ENCODE measurements around the gene DGUOK.

Gene DGUOK

DNA sequence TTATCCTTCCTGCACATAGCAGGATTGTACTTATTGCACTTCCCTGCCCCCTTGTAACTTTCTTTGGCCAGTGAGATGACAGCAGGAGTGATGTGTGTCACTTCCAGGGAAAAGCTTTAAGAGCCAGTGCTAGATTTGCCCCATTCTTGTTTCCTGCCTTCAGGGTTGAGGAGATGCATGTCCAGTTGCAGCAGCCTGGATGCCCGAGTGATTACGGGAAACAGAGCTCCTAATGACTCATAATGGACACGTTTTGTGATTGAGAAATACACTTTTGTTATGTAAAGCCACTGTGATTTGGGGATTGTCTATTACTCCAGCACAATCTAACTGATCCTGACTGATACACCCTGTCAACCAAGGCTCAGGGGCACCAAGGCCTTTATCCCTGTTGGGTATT is 53.0 kb downstream of the DGUOK start:
- peak; percentile 83 for DNase-seq (ENCODE audit: low read depth)

DNA sequence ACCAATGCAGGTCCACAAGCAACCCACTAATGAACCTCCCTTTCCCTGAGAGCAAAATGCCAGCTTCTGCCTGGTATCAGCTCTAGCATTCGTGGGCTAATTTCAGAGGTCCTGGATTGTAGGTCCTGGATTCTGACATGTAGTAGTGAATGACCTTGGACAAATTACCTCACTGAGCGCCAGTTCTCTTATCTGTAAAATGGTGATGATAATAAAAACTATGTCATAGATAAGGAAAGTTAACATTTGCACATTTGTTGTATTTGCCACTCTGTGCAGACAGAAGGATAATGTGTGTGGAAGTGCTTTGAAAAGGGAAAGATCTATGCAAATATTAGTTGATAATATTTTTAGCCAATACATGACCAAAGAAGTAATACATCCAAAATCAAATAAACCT is 53.9 kb downstream of the DGUOK start:
- DNase-seq (ENCODE audit: low read depth), result no peak

DNA sequence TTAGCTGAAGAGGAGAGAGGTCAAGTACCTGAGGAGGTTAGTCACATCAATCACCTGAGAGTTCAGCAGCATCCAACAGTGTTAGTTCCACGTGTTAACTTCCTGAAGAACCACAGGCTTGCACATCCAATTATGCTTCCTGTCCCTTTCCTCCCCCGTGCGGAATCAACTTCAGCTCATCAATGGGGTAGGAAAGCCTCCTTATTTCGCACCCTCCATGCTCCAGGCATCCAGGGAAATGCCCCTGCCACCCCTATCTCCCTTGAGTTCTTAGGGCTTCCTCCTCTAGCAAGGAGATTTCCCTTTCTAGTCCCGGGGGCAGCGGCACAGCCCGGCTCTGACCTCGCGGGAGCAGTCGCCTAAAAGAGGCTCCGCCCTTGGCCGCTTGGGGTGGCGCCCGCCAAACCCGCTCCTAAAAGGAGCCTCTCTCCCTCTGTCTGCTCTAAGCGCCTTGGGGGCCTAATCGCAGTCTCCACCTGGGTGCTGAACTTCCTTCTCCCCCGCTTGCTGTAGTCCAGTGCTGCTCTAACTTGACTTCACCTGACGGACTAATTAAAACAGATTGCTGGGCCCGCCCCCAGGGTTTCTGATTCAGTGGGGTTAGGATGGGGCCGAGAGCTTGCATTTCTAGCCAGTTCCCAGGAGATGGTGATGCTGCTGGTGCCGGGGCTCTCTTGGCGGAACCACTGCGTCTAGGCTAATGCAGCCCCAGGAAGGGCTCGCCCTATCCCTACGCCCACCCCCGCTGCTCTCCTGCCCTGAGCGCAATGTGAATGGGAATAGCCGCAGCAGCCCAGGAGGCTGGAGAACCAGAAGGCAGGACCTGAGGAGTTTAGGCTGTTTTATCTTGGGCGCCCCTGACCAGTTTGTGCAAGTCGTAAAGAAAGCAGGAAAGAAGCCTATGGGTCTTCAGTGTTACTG is 54.7 kb downstream of the DGUOK start:
- no peak for DNase-seq (ENCODE audit: low read depth)

DNA sequence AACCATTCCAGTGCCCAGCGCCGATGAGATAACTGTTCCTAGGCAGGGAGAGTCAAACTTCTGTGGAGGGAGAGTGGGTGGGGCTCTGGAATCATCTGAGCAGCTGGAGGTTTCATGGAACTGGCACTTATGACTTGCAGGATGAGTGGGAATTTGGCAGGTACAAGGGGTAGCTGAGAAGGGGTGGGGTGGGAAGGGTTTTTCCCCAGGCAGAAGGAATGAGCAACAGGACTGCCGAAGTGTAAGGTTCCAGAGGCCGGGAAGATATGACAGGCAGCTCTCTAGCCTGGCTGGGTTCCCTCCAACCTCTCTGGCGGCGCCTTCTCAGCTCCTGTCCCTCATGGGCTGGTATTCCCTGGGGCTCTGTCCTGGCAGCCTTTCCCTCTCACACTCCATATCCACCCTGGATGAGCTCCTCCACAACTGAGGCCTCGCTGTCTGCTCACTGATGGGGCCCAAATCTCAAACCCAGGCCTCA is 55.5 kb downstream of the DGUOK start:
- no peak for DNase-seq (ENCODE audit: low read depth)

DNA sequence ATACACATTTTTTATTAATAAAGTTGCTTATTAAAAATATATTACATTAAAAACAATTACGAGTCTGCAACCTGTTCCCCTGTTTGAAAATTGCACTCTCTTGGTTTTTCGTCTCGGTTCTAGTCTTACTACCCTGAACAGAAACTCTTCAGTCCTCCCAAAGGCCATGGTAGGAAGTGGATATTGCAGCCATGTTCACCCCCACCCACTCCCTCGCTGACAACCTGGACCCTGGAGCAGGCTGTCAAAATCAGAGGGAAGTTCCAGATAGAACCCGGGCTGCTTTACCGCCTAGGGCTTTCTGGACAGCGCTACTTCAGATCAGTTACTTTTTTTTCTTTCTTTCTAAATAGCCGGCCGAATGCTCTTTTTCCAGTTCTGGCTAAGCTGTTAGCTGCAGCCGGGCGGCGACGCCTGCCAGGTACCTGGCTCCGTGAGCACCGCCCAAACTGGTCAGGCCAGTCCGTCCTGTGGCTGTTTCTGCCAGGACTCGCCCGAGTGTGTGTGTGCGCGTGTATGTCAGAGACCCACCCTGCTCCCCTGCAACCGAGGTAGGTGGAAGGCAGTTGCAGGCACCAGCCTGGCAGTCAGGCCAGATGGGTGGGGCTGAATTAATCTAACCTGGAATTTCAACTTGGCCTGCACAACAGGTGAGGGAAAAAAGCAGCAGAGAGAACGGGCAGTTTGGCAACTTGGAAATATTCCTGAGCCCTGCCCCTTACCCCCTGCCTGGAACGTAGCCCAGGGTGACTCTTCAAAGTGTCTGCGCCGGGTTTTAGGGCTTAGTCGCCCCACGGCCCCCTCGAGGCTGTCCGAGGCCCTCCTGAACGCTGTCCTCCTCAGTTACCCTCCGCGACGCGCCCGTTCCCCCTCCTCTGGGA is 56.9 kb downstream of the DGUOK start:
- no peak for DNase-seq (ENCODE audit: low read depth)

DNA sequence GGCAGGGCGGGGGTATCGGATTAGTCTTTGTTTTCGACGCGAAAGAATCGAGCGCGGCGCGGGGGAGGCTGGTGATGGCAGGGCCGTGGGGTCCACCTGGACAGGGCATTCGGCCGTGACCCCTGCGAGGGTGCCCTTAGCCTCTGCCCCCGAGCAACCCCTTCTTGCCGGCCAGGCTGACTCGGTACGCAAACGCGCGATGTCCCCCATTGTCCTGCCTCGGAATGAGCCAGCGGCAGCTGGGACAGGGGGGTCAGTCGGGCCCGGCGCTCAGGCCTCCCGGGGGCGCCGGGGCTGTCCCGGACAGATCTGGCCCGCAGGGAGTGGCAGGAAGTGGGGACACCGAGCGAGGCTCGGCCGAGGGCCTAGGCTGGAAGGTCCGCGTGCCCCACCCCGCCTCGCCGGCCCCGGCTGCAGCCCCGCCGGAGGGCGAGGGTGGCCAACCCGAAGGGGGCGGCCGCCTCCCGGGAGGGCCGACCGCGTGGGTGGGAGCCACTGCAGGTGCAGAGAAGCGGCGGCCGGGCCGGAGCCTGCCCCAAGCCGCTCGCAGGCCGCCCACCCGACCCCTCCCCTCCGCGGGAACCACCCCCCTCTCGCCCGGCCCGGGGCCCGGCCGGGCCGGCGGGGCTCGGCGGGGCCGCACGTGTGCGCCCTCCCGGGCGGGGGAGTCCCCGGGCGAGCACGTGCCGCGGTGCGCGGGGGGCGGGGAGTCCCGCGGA is 57.7 kb downstream of the DGUOK start, which contains the start of gene TET3:
TSS of gene TET3 (plus strand) at position 708 of the 719 bp plus-strand sequence. CDS start 1,494 bp downstream, outside the sequence.
- DNase-seq (ENCODE audit: low read depth), result no peak

DNA sequence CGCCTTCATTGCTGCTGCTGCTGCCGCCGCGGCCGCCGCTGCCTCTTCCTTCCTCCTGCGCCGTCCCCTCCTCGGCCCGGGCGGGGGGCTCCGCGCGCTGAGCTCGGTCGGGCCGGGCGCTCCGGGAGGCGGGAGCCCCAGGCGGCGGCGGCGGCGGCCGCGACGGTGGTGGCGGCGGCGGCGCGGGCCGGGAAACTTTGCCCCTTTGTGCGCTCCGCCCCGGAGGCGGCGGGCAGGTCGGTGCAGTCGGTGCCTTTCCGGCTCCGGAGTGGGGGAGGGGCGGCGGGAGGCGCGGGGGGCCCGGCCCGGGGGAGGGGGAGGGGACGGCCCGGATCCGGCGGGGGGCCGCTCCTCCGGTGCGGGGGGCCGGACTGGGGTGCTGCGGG is 58.2 kb downstream of the DGUOK start:
- DNase-seq (ENCODE audit: low read depth), result no peak

DNA sequence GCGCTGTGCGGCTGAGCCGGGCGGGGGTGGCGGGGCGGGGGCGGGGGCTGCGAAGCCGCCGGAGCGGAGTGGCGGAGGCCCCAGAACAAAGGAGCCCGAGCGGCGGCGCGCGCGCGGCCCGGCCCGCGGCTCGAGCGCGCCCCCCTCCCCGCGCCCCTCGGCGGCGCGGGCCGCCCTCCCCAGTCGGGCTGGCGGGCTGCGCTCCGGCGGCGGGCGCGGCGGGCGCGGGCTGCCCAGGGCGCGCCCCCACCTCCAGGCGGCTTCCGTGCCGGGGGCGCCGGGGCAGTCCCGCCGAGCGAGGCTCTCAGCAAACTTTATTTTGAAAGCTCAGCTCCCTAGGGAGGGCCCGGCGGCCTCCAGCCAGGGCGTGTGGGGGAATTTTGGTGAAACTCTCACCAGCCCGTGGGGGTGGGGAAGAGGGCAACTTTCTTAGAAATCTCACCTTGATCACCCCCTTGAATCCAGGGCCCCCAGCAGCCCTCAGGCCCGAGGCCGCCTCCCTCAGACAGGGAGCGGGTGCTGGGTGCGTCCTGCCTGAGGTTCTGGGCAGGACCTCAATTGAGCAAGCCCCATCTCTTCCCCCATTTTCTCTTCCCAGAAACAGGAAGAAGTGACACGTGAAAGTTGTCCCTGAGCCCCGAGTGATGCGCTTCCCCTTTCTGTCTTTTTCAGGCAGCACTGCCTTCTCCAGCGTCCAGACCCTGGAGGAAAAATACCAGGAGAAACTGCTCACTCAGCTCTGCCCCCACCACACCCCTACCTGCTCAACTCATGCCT is 58.8 kb downstream of the DGUOK start:
- no peak for DNase-seq (ENCODE audit: low read depth)

DNA sequence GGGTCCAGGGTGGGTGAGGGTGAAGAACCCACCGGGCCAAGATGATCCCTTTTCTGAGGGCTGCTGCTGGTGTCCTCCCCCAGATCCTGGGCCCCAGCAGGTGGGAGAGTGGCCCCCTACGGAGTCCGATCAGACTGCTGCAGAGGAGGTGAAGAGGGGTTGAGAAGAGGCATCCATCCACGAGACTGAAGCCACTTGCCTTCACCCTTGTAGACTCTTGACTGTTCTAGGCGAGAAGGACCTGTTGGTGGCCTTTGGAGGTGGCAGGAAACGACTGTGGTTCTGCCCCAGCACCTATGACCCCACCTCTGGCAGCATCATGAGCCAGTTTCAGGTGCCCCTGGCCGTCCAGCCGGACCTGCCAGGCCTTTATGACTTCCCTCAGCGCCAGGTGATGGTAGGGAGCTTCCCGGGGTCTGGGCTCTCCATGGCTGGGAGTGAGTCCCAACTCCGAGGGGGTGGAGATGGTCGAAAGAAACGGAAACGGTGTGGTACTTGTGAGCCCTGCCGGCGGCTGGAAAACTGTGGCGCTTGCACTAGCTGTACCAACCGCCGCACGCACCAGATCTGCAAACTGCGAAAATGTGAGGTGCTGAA is 59.5 kb downstream of the DGUOK start:
- no peak for DNase-seq (ENCODE audit: low read depth)

DNA sequence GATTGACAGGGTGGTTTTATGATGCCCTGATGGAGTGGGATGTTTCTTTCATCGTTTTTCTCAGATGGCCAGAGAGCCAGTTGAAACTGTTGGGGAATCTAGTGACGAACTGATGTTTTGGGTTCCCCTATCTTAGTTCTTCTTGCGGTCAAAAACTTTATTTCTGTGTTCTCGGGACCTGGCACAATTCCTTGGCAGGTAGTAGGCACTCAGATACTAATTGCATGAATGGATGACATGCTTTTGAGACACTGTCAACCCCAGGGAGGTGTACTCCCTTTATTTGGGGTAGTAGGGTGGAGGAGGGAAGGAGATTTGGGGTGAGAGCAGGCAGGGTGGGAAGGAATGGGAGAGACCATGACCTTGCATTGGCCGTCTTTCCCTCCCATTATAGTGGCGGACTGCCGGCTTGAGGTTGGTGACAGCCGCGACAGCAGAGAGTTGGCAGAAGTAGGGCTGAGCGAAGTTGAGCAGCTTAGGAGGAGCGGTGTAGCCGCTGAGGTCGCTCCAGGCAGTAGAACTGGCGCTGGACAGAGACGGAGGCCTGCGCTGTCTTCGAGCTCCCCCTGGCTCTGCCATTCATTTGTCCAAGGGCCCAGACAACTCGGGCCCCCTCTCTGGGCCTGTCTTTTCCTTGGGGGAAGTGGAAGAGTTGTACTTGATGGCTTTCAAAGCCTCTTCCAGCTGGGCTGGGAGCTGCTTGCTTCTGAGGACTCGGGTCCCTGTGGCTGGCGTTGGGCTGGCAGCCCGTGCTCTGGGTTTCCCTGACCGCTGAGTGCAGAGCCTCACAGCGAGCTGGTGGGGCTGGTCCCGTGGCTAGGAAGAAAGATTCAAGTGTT is 60.6 kb downstream of the DGUOK start:
- peak; percentile 46 for DNase-seq (ENCODE audit: low read depth)

DNA sequence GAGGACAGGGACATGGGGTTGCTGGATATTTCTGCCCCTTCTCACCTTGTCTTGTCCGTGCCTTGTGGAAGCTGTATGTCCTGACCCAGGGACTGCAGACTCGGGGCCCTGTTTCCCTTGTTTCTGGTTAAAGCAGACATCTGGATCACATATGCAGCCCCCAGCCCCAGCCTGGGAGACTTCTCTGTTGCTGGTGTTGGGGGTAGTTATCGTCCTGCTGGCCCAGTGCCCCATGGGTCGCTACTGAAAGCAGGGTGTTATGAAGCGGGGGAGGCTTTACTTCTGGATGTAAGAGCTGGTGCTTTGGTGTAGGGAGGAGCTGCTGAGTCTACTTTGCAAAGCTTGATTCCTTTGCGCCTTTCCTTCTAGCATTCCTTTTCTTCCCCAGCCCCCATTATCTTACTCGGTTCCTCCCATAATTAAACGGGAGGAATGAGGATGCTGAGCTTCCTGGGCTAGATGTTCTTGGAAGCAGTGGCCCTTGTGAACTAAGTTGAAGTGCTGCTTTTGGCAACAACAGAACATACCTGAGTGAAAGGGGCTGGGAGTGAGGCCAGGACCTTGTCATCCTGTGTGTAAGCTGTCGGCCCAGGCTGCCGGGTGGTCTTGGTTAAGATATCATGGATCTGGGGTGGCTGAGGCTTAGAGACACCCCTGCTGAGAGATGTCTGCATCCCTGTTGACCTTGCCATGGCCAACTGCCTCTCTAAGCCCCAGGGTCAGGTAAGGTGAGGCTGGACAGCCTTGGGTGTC is 61.4 kb downstream of the DGUOK start:
- DNase-seq (ENCODE audit: low read depth), result no peak

DNA sequence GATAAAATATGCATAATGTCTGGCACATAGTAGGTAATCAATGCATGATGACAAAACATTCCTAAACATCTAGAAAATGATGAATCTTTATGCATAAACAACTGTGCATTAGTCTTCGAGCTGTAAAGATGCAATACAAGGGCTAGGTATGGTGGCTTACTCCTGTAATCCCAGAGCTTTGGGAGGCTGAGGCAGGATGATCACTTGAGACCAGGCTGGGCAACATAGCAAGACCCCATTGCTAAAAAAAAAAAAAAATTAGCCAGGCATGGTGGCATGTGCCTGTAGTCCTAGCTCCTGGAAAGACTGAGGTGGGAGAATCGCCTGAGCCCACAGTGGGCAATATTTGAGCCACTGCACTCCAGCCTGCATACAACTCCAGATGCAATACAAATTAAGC is 63.3 kb downstream of the DGUOK start:
- no peak for DNase-seq (ENCODE audit: low read depth)

DNA sequence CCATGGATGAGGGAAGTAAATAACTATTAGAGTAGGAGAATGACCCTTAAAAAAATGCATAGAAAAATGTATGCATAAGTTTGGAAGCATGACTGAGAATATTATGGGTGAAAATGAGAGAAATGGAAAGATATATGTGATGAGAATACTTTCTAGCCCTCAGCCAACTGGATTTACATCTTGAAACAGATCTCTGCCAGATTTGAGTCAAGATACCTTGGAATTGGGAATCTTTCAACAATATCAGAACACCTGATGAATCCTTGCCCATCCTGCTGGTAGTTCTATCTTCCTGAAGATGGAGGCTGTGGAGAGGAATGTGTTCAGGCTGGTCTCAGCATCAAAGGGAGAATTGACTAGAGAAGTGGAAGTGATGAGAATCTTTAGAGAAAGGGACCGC is 63.9 kb downstream of the DGUOK start:
- no peak for DNase-seq (ENCODE audit: low read depth)

DNA sequence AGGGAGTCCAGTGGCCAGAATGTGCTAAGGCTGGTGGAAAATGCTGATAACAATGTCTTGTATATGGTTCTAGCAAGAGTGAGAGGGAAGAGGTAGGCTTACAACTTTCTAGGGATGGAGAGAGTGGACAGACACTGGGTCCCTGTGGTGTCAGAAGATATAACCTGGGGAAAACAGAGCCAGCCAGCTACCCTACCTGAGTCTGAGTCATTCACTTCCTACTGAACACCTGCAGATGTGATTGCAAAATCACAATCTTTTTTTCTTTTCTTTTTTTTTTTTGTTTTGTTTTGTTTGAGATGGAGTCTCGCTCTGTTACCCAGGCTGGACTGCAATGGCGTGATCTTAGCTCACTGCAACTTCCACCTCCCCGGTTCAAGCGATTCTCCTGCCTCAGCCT is 65.4 kb downstream of the DGUOK start:
- DNase-seq (ENCODE audit: low read depth), result no peak

DNA sequence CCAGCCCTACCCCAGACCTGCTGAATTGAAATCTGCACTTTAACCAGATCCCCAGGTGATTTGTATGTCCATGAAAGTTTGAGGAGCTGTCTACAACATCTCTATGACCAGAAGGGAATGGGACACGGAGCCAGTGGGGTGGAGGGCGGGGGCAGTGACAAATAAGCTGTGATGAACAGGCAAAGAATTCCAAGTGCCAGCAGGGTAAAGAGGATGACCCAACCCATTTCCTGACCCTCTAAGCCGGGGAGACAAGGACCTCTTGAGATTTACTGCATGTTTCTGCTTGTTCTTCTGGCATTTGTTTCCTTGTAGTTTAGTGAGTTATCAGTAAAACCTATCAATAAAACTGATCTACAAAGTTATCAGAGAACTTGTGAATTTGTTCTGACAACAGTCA is 66.7 kb downstream of the DGUOK start:
- no peak for DNase-seq (ENCODE audit: low read depth)

DNA sequence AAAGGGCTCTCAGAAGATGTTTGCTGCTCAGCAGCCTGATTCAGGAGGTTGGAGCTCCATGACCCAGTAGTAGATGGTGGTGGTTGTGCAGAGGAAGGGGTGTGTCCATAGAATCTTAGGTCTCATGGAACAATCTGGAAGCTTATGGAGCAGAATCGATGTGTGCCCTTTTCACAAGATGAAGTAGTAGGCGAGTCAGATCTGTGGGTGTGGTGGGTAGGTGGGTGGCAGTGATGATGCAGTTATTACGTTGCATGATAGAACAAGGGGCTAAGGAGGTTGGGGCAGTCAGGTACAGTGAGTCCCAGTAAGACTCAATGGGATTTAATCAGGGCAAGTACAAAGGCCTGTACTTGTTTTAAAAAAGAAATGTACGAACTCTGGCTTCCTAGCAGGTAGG is 67.1 kb downstream of the DGUOK start:
- no peak for DNase-seq (ENCODE audit: low read depth)

DNA sequence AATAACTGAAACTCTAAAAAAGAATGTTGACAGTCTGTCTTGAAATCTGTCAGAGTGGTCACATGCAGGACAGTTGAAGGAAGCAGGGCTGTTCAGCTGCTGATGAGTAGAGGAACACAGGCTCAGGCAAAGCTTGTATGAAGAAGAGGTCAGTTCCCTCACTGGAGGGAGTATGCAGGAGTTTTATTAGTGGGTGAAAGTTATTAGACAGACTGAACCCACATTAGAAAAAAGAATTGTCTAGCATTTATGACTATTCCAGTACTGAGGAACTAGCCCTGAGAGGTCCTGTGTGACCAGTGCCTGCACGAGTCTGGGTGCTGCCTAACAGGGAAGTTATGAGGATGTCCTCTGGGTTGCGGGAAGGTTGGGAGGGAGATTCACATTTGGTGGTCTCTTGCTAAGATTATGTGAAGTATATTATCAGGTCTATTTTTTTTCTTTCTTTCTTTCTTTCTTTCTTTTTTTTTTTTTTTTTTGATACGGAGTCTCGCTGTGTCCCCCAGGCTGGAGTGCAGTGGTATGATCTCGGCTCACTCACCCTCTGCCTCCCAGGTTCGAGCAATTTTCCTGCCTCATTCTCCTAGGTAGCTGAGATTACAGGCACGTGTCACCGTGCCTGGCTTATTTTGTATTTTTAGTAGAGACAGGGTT is 67.6 kb downstream of the DGUOK start:
- no peak for DNase-seq (ENCODE audit: low read depth)

DNA sequence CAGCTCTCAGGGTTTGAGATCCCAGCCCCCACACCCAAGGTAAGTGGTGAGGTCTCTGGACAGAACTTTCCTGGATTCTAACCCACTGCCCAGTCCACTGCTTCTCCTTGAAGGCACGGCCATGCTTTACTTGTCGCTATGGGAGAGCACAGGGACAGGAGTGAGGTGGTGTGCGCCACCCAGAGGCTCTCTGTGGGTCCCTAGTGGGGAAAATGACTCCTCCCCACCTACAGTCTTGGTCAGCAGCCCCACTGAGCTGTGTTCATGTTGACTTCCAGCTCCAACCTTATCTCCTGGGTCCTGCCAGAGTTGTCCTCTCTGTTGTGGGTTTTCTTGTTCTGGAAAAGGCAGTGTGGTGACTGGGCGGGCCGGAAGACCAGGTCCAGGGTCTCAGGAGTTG is 69.1 kb downstream of the DGUOK start:
- no peak for DNase-seq (ENCODE audit: low read depth)

DNA sequence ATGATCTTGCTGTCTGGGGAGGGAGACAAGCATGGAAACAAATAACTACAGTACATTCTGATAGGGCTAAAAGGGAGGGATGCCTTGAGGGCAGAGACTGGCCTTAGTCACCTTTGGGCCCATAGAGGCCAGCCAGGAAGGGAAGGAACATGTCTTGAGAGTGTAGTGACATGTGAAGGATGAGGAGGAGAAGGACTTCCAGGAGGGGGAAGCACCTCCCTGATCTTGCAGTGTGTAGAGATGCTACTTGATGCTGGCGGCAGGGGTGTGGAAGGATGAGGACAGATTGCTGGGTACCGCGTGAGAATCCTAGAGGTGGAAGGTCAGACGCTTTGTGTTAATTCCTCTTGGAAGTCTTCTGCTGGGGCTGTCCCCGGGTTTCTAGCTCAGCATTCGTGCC is 71.1 kb downstream of the DGUOK start:
- no peak for DNase-seq (ENCODE audit: low read depth)
